GM19240 (cell line): ENCODE data around the gene PTPRG.
"Not testable (repeated sequence)": the region's sequence is repeated elsewhere in the genome, so short reads cannot be mapped to it uniquely, and the experiment has no call there.

Experiments
- DNase-seq: peaks from one replicate; pipeline ENCODE4 v3.0.0; 2011; ENCODE audit warnings: low spot score; ENCODE audit not compliant: insufficient read length

Gene PTPRG

DNA sequence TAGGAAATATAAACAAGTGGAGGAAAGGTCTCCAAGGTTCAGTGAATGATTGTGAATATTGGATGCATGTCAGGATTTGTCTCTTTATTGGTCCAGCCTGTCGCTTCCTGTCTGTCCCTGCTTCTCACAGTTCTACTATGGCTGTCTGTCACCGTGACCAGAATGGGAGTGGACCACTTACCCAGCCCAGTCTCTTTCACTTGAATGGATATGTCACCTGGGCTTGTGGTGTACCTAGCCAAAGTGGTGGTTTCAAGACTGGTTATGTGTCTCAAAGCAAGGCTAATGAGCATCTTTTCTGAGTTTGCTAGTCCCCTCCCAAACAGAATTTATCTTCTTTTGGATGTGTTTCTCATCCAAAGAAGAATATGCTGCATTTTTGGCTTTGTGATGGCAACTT, 231.7 kb downstream of the PTPRG start:
- DNase-seq = no peak

- DNase-seq = no peak
These were observed 232.2 kb downstream of the PTPRG start for GRCh38 chr3:61793521-61793920.

DNA sequence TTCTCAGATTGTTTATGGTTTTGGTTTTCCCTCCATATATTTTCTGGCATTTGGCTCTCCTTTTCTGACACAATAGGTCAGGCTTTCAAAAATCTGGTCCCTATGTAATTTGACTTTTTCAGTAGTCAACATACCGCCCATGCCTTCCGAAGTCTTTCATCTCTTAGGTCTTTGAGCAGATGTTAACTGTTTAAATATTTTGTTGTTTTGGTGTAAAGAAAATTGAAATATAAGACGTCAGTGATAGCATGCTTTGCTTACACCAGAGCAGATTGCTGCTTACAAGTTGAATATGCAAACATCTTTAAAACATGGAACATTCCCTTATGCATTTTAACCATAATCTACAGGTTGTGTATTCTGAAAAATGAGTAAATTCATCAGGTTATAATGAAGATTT, 233.0 kb downstream of the PTPRG start:
- no peak for DNase-seq

GRCh38 chr3:61794961-61795360, 233.6 kb downstream of the PTPRG start:
- no peak for DNase-seq

GRCh38 chr3:61796088-61796680, 234.8 kb downstream of the PTPRG start:
- no peak for DNase-seq

- DNase-seq = no peak
These were observed 235.5 kb downstream of the PTPRG start for GRCh38 chr3:61796911-61797310.

DNA sequence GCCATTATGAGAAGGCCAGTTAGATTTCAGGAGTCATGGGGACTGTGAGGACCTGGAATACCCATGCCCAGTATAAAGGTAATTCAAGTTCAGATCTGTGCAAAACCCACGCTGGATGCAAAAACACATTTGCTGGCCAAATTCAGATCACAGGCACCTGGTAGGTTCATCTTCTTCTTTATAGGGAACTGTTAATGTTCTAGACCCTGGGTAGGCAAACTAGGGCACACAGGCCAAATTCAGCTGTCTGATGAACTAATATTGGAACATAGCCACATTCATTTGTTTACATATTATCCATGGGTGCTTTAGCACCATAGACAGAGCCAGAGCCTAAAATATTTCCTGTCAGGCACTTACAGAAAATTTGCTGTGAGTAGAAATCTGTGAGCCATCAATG, 241.4 kb downstream of the PTPRG start:
- no peak for DNase-seq

DNA sequence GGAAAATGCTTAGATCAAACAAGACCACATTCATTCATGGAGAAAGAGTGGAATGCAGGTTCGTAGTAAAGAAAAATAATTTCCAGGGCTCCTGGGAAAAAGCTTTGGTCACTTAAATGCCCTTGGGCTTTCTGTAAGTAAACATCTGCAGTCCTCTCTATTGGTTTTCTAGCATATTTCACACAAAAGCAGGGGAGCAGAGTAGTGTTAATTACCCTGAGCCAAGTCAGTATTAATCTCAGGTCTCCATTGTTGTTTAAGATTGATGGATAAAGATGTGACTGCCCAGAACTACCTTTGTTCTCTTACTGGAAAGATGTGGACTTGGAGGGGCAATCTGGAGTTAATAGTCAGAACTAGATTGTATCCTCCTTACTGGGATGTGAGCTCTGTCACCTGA, 242.6 kb downstream of the PTPRG start:
- DNase-seq = no peak

- no peak for DNase-seq
These were observed 243.4 kb downstream of the PTPRG start for GRCh38 chr3:61804782-61805181.

DNA sequence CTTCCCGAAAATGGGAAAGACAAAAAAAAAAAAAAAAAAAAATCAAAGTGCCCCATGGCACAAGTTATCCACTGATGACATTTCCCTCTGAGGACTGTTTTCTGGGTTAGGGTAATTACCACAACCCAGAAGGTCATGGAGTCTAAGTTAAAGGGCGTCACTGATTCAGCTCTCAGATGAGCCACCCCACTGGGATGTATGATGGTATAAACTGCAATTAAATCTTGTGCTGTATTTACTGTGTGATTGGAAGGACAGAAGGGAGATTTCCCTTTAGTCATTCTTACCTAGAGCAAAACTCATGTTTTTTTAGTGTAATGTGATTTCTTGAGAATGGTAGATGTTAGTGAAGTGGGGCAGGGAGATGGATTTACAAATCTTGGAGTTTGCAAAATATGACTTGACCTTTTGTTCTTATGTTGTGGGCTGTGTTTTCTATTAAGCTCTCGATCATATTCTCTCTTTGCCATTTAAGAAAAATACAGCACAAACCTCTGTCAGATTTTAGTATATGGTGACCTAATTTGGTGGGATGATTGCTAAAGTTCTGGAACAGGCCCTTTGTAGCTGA, 244.2 kb downstream of the PTPRG start:
- no peak for DNase-seq

DNA sequence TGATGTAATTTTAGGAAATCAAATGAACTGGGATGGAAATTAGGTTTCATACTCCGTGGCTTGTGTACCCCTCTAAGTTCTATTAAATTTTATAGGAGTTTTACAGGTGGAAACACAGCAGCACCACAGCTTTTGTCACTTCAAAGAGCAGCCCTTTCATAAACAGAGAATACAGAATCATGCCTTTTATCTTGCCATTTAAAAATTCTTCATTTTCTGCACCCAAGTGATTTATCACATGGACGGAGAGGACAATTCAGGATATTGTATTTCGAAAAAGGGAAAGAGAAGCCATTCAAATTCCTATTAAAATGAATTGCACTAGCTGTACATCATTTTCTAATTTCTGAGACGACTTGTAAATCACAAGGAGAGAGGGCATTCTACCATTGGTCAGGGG, 245.4 kb downstream of the PTPRG start:
- no peak for DNase-seq

- DNase-seq = no peak
These were observed 246.5 kb downstream of the PTPRG start for GRCh38 chr3:61807865-61808276.

- no peak for DNase-seq
These were observed 247.2 kb downstream of the PTPRG start for GRCh38 chr3:61808526-61808925.

GRCh38 chr3:61808999-61809398, 247.6 kb downstream of the PTPRG start:
- DNase-seq = no peak

DNA sequence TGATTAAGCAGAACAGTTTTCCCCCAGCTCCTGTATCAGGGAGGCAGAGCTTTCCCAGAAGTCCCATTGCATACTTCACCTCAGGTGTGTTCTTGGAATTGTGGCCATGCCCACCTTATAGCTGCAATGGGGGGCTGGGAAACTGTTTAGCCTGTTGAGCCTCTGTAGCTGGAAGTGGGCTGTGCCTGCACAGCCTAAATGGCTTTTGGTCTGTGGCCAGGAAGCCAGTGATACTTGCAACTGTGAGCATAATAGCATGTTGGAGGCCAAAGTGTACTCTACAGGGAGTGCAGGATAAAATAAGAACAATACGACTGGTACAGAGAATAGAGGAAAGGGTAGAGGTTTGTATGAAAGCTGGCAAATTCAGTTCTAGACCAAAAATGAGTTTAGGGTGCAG, 248.5 kb downstream of the PTPRG start:
- DNase-seq = no peak

- DNase-seq = no peak
These were observed 249.7 kb downstream of the PTPRG start for GRCh38 chr3:61810953-61811497.

- DNase-seq = no peak
These were observed 250.3 kb downstream of the PTPRG start for GRCh38 chr3:61811652-61812051.

- DNase-seq = no peak
These were observed 250.7 kb downstream of the PTPRG start for GRCh38 chr3:61812085-61812484.

- DNase-seq = no peak
These were observed 251.1 kb downstream of the PTPRG start for GRCh38 chr3:61812517-61812916.

- no peak for DNase-seq
These were observed 252.3 kb downstream of the PTPRG start for GRCh38 chr3:61813636-61814035.

DNA sequence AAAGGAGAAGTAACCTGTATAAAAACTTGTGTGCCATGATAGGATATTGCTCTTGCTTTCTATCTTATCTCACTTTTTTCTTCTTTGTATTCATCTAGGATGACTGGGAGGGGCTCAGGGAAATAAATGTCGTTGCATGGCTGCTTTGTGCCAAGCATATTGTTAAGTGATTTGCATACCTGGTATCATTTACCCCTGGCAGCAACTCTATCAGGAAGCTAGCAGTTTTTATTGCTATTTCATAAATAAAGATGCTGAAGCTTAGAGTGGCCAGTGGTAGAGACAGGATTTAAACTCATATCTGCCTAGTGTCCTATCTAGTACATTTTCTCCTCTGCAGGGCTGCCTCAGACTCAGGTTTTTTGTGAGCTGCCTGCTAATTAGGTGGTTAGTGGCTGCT, 253.3 kb downstream of the PTPRG start:
- no peak for DNase-seq

- DNase-seq = not testable (repeated sequence)
These were observed 254.9 kb downstream of the PTPRG start for GRCh38 chr3:61816304-61816703.

DNA sequence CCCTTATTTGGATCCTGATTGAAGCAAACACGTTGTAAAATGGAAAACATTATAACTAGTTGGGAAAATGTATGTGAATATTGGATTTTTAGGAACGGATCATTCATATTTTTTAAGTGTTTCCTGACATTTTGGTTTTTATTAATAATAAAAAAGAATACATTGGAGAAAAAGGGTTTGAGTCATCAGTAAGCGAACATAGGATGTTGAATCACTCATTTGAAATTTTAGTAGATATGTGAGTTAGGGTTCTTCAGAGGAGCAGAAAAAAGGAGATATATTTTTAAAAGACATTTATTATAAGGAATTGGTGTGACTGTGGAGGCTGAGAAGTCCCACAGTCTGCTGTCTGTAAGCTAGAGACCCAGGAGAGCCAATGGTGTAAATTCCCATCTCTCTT, 258.5 kb downstream of the PTPRG start:
- DNase-seq = no peak
